IMR-90 (cell line): Measurements from ENCODE around the gene DNAH9. TPM values are rescaled to one million over a fixed set of nuclear protein-coding genes. Genes with fewer than 3 reads are reported as not detected.

Experiments
- ATAC-seq: fragments of 200-7000 bp; cut with Tn5 transposase; 2 replicates; pipeline ENCODE4 v1.9.1; 2020; ENCODE audit warnings: low read depth, mild to moderate bottlenecking, moderate library complexity
- BruUV-seq: library from RNA; stranded (reverse); fragments of 400-500 nt; replicated peaks from 2 replicates; lab custom pipeline; 2021; lab: Mats Ljungman, UMichigan
- CTCF ChIA-PET: fragments of 300-600 bp; formaldehyde crosslinking; extraction: SDS; loops from one replicate; lab custom pipeline; 2021; ENCODE audit warnings: antibody characterized with exemption; lab: Yijun Ruan, JAX
- POLR2A ChIA-PET: fragments of 300-600 bp; sonication (Branson Sonifier 250); formaldehyde crosslinking; loops from one replicate; lab custom pipeline; 2022; ENCODE audit warnings: antibody characterized with exemption; ENCODE audit not compliant: unreplicated experiment; lab: Charles Lee
- DNase-seq: peaks from one replicate; pipeline ENCODE4 v3.0.0; 2013
- H2AFZ ChIP-seq: replicated peaks from 2 replicates; pipeline ENCODE3; 2013; ENCODE audit warnings: low read length, mild to moderate bottlenecking; ENCODE audit not compliant: poor library complexity
- H2AK5ac ChIP-seq: 2 replicates; pipeline ENCODE4 v1.6.1; 2013; ENCODE audit warnings: low read depth, low read length, inconsistent platforms
- H2AK9ac ChIP-seq: replicated peaks from 2 replicates; pipeline ENCODE3; 2013; ENCODE audit warnings: mild to moderate bottlenecking, low read depth, low read length, moderate library complexity; ENCODE audit not compliant: poor library complexity
- H2BK120ac ChIP-seq: 2 replicates; pipeline ENCODE4 v1.6.1; 2013; ENCODE audit warnings: low read depth, low read length, inconsistent platforms
- H2BK15ac ChIP-seq: 3 replicates; pipeline ENCODE4 v1.6.1; 2013; ENCODE audit warnings: low read depth, low read length, inconsistent platforms
- H2BK20ac ChIP-seq: 2 replicates; pipeline ENCODE4 v1.6.1; 2013; ENCODE audit warnings: low read depth, mild to moderate bottlenecking, inconsistent platforms, low read length, moderate library complexity
- H2BK5ac ChIP-seq: 2 replicates; pipeline ENCODE4 v1.6.1; 2013; ENCODE audit warnings: mild to moderate bottlenecking, low read depth, low read length, inconsistent platforms; ENCODE audit not compliant: poor library complexity, severe bottlenecking
- H3K14ac ChIP-seq: replicated peaks from 2 replicates; pipeline ENCODE4 v1.6.1; 2013; ENCODE audit warnings: low read depth, low read length, inconsistent platforms
- H3K18ac ChIP-seq: 2 replicates; pipeline ENCODE4 v1.6.1; 2013; ENCODE audit warnings: low read depth, low read length, control low read depth
- H3K23ac ChIP-seq: 2 replicates; pipeline ENCODE4 v1.6.1; 2013; ENCODE audit warnings: low read depth, low read length, inconsistent platforms
- H3K27ac ChIP-seq: 2 replicates; pipeline ENCODE4 v1.5.1; 2013; ENCODE audit warnings: mild to moderate bottlenecking, control low read depth, low read length; ENCODE audit not compliant: insufficient read depth
- H3K27me3 ChIP-seq: 2 replicates; pipeline ENCODE4 v1.6.1; 2013; ENCODE audit warnings: low read length; ENCODE audit not compliant: control insufficient read depth, insufficient read depth
- H3K36me3 ChIP-seq: 2 replicates; pipeline ENCODE4 v1.6.1; 2013; ENCODE audit warnings: low read length, mixed read lengths; ENCODE audit not compliant: control insufficient read depth, insufficient read depth
- H3K4ac ChIP-seq: 2 replicates; pipeline ENCODE4 v1.6.1; 2013; ENCODE audit warnings: low read depth, low read length, inconsistent platforms
- H3K4me1 ChIP-seq: 2 replicates; pipeline ENCODE4 v1.6.1; 2013; ENCODE audit warnings: low read length, mixed read lengths; ENCODE audit not compliant: control insufficient read depth, insufficient read depth
- H3K4me2 ChIP-seq: 2 replicates; pipeline ENCODE4 v1.6.1; 2013; ENCODE audit warnings: low read depth, mild to moderate bottlenecking, control low read depth, low read length, moderate library complexity
- H3K4me3 ChIP-seq: 2 replicates; pipeline ENCODE4 v1.5.1; 2013; ENCODE audit warnings: low read depth, mild to moderate bottlenecking, control low read depth, low read length, moderate library complexity; ENCODE audit not compliant: insufficient read depth
- H3K56ac ChIP-seq: 2 replicates; pipeline ENCODE4 v1.6.1; 2013; ENCODE audit warnings: low read length, inconsistent platforms; ENCODE audit not compliant: insufficient read depth; ENCODE audit errors: extremely low read depth
- H3K79me1 ChIP-seq, 2 experiments: 2 replicates each; pipeline ENCODE4 v1.6.1; 2013; ENCODE audit warnings: low read length in 2 of 2, inconsistent platforms in 1 of 2, low read depth in 1 of 2
- H3K9ac ChIP-seq: 2 replicates; pipeline ENCODE4 v1.6.1; 2013; ENCODE audit warnings: low read depth, low read length, control low read depth
- H3K9me1 ChIP-seq: 2 replicates; pipeline ENCODE4 v1.6.1; 2013; ENCODE audit warnings: low read length, inconsistent platforms; ENCODE audit not compliant: insufficient read depth
- H3K9me3 ChIP-seq: 2 replicates; pipeline ENCODE4 v1.6.1; 2013; ENCODE audit warnings: low read length; ENCODE audit not compliant: control insufficient read depth, insufficient read depth
- H4K20me1 ChIP-seq: 2 replicates; pipeline ENCODE4 v1.6.1; 2013; ENCODE audit warnings: low read length, inconsistent platforms; ENCODE audit not compliant: insufficient read depth
- H4K5ac ChIP-seq: 2 replicates; pipeline ENCODE4 v1.6.1; 2013; ENCODE audit warnings: mild to moderate bottlenecking, low read depth, low read length, control low read depth
- H4K8ac ChIP-seq, 2 experiments: 2 replicates each; pipeline ENCODE4 v1.6.1; 2013; ENCODE audit warnings: low read depth in 2 of 2, low read length in 2 of 2, control low read depth in 1 of 2, inconsistent platforms in 1 of 2
- H4K91ac ChIP-seq: 2 replicates; pipeline ENCODE4 v1.6.1; 2013; ENCODE audit warnings: low read depth, low read length, inconsistent platforms; ENCODE audit not compliant: insufficient read depth
- BHLHE40 ChIP-seq: fragments of 150-350 bp; IDR thresholded peaks from 2 replicates; pipeline ENCODE4 v1.6.1; 2016; ENCODE audit warnings: mild to moderate bottlenecking, low read depth, low read length
- FOS ChIP-seq: fragments of 150-350 bp; IDR thresholded peaks from 2 replicates; pipeline ENCODE4 v1.6.1; 2016; ENCODE audit warnings: low read depth, low read length
- NFE2L2 ChIP-seq: fragments of 150-350 bp; IDR thresholded peaks from 2 replicates; pipeline ENCODE4 v1.6.1; 2016; ENCODE audit warnings: low read depth, mild to moderate bottlenecking, low read length
- RAD21 ChIP-seq: IDR thresholded peaks from 2 replicates; pipeline ENCODE4 v1.6.1; 2012; ENCODE audit warnings: low read length, improper control_type of control experiment
- RFX5 ChIP-seq: IDR thresholded peaks from 2 replicates; pipeline ENCODE4 v1.8.0; 2012; ENCODE audit warnings: low read depth, mild to moderate bottlenecking, low read length, moderate library complexity
- WGBS, 2 experiments: methylation state at CpG; one replicate each; pipeline versions ENCODE4 v1.1.5 to v1.1.7; 2013; ENCODE audit warnings: missing lambda C conversion rate in 2 of 2; ENCODE audit not compliant: insufficient read length in 1 of 2; ENCODE audit errors: extremely low coverage in 2 of 2; 5-methylcytosine and 5-hydroxymethylcytosine counted together
- dilution Hi-C: fragments of 300-500 bp; cut with HindIII; formaldehyde crosslinking; loops from one replicate; pipeline ENCODE4 v1.14.3; 2018; ENCODE audit warnings: low sequenced_read_pairs; ENCODE audit not compliant: unreplicated experiment
- in situ Hi-C: fragments of 300-500 bp; cut with MboI; formaldehyde crosslinking; loops from 3 replicates; pipeline ENCODE4 v1.14.3; 2019; ENCODE audit warnings: low sequenced_read_pairs, inconsistent platforms, mixed read lengths
- intact Hi-C: fragments of 100-400 bp; cut with micrococcal nuclease; formaldehyde crosslinking; loops from 2 replicates; pipeline ENCODE4 v1.10.0; 2022
- polyA plus RNA-seq, 3 experiments: library from polyadenylated mRNA; depleted of rRNA; stranded (reverse); fragments of >200 nt; gene quantifications; 2 replicates each; pipeline ENCODE4 v1.2.3, GENCODE V29; 2012; ENCODE audit warnings: low replicate concordance in 1 of 3
- total RNA-seq: library from RNA; depleted of rRNA; stranded (reverse); fragments of >200 nt; gene quantifications from 2 replicates; pipeline ENCODE4 v1.2.3, GENCODE V29; 2012

Gene DNAH9
- total and polyA plus RNA-seq, 2 of the 4 experiments (the other 2 are of a cell fraction), result not detected

DNA sequence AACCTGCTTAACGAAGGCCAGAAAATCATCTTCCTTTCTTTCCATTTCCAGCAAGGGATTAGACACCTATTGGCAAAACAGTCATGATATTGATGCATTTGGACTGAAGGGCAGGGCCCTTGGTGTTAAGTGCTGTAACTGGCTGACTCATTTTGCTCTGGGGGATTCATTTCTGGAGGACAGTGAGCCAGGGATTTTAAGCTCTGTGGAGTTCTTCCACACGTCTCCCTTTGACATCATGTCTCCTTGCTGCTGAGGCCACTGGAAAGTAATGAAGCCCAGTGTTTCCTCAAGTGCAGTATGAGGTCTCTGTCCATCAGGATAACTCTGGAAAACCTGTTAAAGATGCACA, 42.2 kb downstream of the DNAH9 start:
- no peak overlapping the region for H3K14ac ChIP-seq
- no peak overlapping the region for H2BK15ac ChIP-seq
- H3K27me3 ChIP-seq, result no peaks in the 10 kb centered on the region
- ChIA-PET POLR2A (no interaction called here), CTCF (no interaction called here)
- H4K20me1 ChIP-seq, result no peaks in the 10 kb centered on the region
- H2BK120ac ChIP-seq, result no peak overlapping the region
- H3K36me3 ChIP-seq, result no peaks in the 10 kb centered on the region
- intact Hi-C loops (no loop called here), in situ Hi-C loops (no loop called here), dilution Hi-C loops (no loop called here)
- H2BK20ac ChIP-seq, result no peak overlapping the region
- BruUV-seq, result no TSS peak
- H3K79me1 ChIP-seq, result no peaks in the 10 kb centered on the region
- H4K8ac ChIP-seq, result no peak overlapping the region
- H3K56ac ChIP-seq, result no peak overlapping the region
- no peak overlapping the region for H2AFZ ChIP-seq
- no peak overlapping the region for H3K4me2 ChIP-seq
- no peak overlapping the region for H3K27ac ChIP-seq
- DNase-seq, result no peak
- H3K4ac ChIP-seq, result no peak overlapping the region
- no peak overlapping the region for H3K9ac ChIP-seq
- H3K23ac ChIP-seq, result no peak overlapping the region
- no peaks in the 10 kb centered on the region for H3K9me1 ChIP-seq
- H3K9me3 ChIP-seq, result peaks cover 21% of the 10 kb centered on the region
- H2AK9ac ChIP-seq, result no peak overlapping the region
- H3K18ac ChIP-seq, result no peak overlapping the region
- H4K5ac ChIP-seq, result no peak overlapping the region
- 20% methylated on average over 1 of the region's 2 CpGs; no CpG with 5 or more reads in 1 of the 2 experiments for WGBS, 2 experiments
- H3K4me1 ChIP-seq, result no peaks in the 10 kb centered on the region
- no peak overlapping the region for H2AK5ac ChIP-seq
- TF ChIP-seq NFE2L2 (no peak), BHLHE40 (no peak), RFX5 (no peak), RAD21 (no peak), FOS (no peak)
- no peak overlapping the region for H4K91ac ChIP-seq
- no peak overlapping the region for H2BK5ac ChIP-seq
- no peak overlapping the region for H3K4me3 ChIP-seq
- no peak for ATAC-seq
